Measurements from ENCODE around the gene RNASE8.

Gene RNASE8

GRCh38 chr14:21069388-21070082, 11.9 kb downstream of the RNASE8 start:
- intact Hi-C loops (cut with micrococcal nuclease), result no loop called here
- H3K9me3 Mint-ChIP-seq, result no peaks in the 10 kb centered on the region
- H3K4me1 Mint-ChIP-seq (ENCODE audit: low read depth), result peaks cover 48% of the 10 kb centered on the region
- peak overlapping the region; percentile 93 for H3K27ac Mint-ChIP-seq
- peaks cover 28% of the 10 kb centered on the region for H3K27me3 Mint-ChIP-seq
- peak overlapping the region; percentile 86 for H3K4me3 Mint-ChIP-seq
- peaks cover 57% of the 10 kb centered on the region for H3K36me3 Mint-ChIP-seq (ENCODE audit: low read depth)

- H3K27ac Mint-ChIP-seq, result peak within 1 kb of the TSS; percentile 93
- H3K4me1 Mint-ChIP-seq (ENCODE audit: low read depth), result peaks cover 54% of the 10 kb centered on the region
- H3K9me3 Mint-ChIP-seq, result no peaks in the 10 kb centered on the region
- H3K4me3 Mint-ChIP-seq, result peak within 1 kb of the TSS; percentile 93
- peaks cover 23% of the 10 kb centered on the region for H3K27me3 Mint-ChIP-seq
- intact Hi-C loops (cut with micrococcal nuclease), result no loop called here
- H3K36me3 Mint-ChIP-seq (ENCODE audit: low read depth), result peaks cover 63% of the 10 kb centered on the region
Observed at GRCh38 chr14:21070083-21070609, 12.5 kb downstream of the RNASE8 start, which contains the start of gene ARHGEF40. Gene ARHGEF40 (plus strand): TSS chr14:21070304. CDS start chr14:21070397, 93 bp downstream.

GRCh38 chr14:21070610-21071224, 13.1 kb downstream of the RNASE8 start:
- H3K27ac Mint-ChIP-seq, result peak overlapping the region; percentile 93
- H3K4me1 Mint-ChIP-seq (ENCODE audit: low read depth), result peaks cover 59% of the 10 kb centered on the region
- no peaks in the 10 kb centered on the region for H3K9me3 Mint-ChIP-seq
- H3K4me3 Mint-ChIP-seq, result peak overlapping the region; percentile 93
- peaks cover 18% of the 10 kb centered on the region for H3K27me3 Mint-ChIP-seq
- intact Hi-C loops (cut with micrococcal nuclease), result loop anchor here (1.0 kb wide), 2 partner anchors 17 to 34 kb away; no protein-coding TSS in a partner anchor
- peaks cover 69% of the 10 kb centered on the region for H3K36me3 Mint-ChIP-seq (ENCODE audit: low read depth)

- Mint-ChIP-seq H3K4me3 (peak overlapping the region; percentile 93), H3K27me3 (peaks cover 12% of the 10 kb centered on the region), H3K36me3 (ENCODE audit: low read depth) (peaks cover 69% of the 10 kb centered on the region), H3K4me1 (ENCODE audit: low read depth) (peaks cover 67% of the 10 kb centered on the region), H3K9me3 (no peaks in the 10 kb centered on the region), H3K27ac (peak overlapping the region; percentile 93)
- intact Hi-C loops (cut with micrococcal nuclease), result loop anchor here (1.0 kb wide), 2 partner anchors 16 to 33 kb away; no protein-coding TSS in a partner anchor
Observed at GRCh38 chr14:21071225-21072030, 13.8 kb downstream of the RNASE8 start.

- Mint-ChIP-seq H3K27me3 (peaks cover 11% of the 10 kb centered on the region), H3K9me3 (no peaks in the 10 kb centered on the region), H3K4me1 (ENCODE audit: low read depth) (peaks cover 71% of the 10 kb centered on the region), H3K27ac (peak overlapping the region; percentile 93), H3K4me3 (peak overlapping the region; percentile 93), H3K36me3 (ENCODE audit: low read depth) (peaks cover 72% of the 10 kb centered on the region)
- intact Hi-C loops (cut with micrococcal nuclease), result no loop called here
Observed at GRCh38 chr14:21072031-21072473, 14.4 kb downstream of the RNASE8 start.

- peaks cover 11% of the 10 kb centered on the region for H3K27me3 Mint-ChIP-seq
Observed at GRCh38 chr14:21072781-21073339, 15.2 kb downstream of the RNASE8 start.

GRCh38 chr14:21073921-21074320, 16.3 kb downstream of the RNASE8 start:
- peaks cover 70% of the 10 kb centered on the region for H3K4me1 Mint-ChIP-seq (ENCODE audit: low read depth)
- H3K36me3 Mint-ChIP-seq (ENCODE audit: low read depth), result peaks cover 91% of the 10 kb centered on the region
- intact Hi-C loops (cut with micrococcal nuclease), result no loop called here
- peak overlapping the region; percentile 93 for H3K27ac Mint-ChIP-seq
- no peak overlapping the region for H3K4me3 Mint-ChIP-seq
- H3K27me3 Mint-ChIP-seq, result peaks cover 6% of the 10 kb centered on the region
- no peaks in the 10 kb centered on the region for H3K9me3 Mint-ChIP-seq

More at GRCh38 chr14:21072781-21073339, 15.2 kb downstream of the RNASE8 start:
- intact Hi-C loops (cut with micrococcal nuclease), result no loop called here
- no peaks in the 10 kb centered on the region for H3K9me3 Mint-ChIP-seq
- H3K36me3 Mint-ChIP-seq (ENCODE audit: low read depth), result peaks cover 80% of the 10 kb centered on the region
- peak overlapping the region; percentile 93 for H3K27ac Mint-ChIP-seq
- peaks cover 76% of the 10 kb centered on the region for H3K4me1 Mint-ChIP-seq (ENCODE audit: low read depth)
- peak overlapping the region; percentile 93 for H3K4me3 Mint-ChIP-seq

GRCh38 chr14:21074398-21075272, 17.0 kb downstream of the RNASE8 start:
- peaks cover 63% of the 10 kb centered on the region for H3K4me1 Mint-ChIP-seq (ENCODE audit: low read depth)
- H3K9me3 Mint-ChIP-seq, result no peaks in the 10 kb centered on the region
- H3K27me3 Mint-ChIP-seq, result no peaks in the 10 kb centered on the region
- peaks cover 93% of the 10 kb centered on the region for H3K36me3 Mint-ChIP-seq (ENCODE audit: low read depth)
- intact Hi-C loops (cut with micrococcal nuclease), result no loop called here
- peak overlapping the region; percentile 37 for H3K27ac Mint-ChIP-seq
- H3K4me3 Mint-ChIP-seq, result no peak overlapping the region

- peaks cover 58% of the 10 kb centered on the region for H3K4me1 Mint-ChIP-seq (ENCODE audit: low read depth)
Observed at GRCh38 chr14:21075719-21076437, 18.3 kb downstream of the RNASE8 start.

GRCh38 chr14:21077672-21078071, 20.1 kb downstream of the RNASE8 start:
- intact Hi-C loops (cut with micrococcal nuclease), result no loop called here
- Mint-ChIP-seq H3K9me3 (no peaks in the 10 kb centered on the region), H3K27me3 (no peaks in the 10 kb centered on the region), H3K4me1 (ENCODE audit: low read depth) (peaks cover 48% of the 10 kb centered on the region), H3K4me3 (no peak overlapping the region), H3K36me3 (ENCODE audit: low read depth) (peaks cover 100% of the 10 kb centered on the region), H3K27ac (no peak overlapping the region)

More at GRCh38 chr14:21075719-21076437, 18.3 kb downstream of the RNASE8 start:
- Mint-ChIP-seq H3K4me3 (no peak overlapping the region), H3K27me3 (no peaks in the 10 kb centered on the region), H3K36me3 (ENCODE audit: low read depth) (peaks cover 93% of the 10 kb centered on the region), H3K9me3 (no peaks in the 10 kb centered on the region), H3K27ac (peak overlapping the region; percentile 18)
- intact Hi-C loops (cut with micrococcal nuclease), result no loop called here

- H3K36me3 Mint-ChIP-seq (ENCODE audit: low read depth), result peaks cover 100% of the 10 kb centered on the region
- H3K9me3 Mint-ChIP-seq, result no peaks in the 10 kb centered on the region
- peaks cover 47% of the 10 kb centered on the region for H3K4me1 Mint-ChIP-seq (ENCODE audit: low read depth)
- no peak overlapping the region for H3K27ac Mint-ChIP-seq
- no peaks in the 10 kb centered on the region for H3K27me3 Mint-ChIP-seq
- no peak overlapping the region for H3K4me3 Mint-ChIP-seq
- intact Hi-C loops (cut with micrococcal nuclease), result no loop called here
Observed at GRCh38 chr14:21078287-21078686, 20.7 kb downstream of the RNASE8 start.

- H3K27me3 Mint-ChIP-seq, result no peaks in the 10 kb centered on the region
- H3K4me3 Mint-ChIP-seq, result no peak overlapping the region
- intact Hi-C loops (cut with micrococcal nuclease), result no loop called here
- H3K4me1 Mint-ChIP-seq (ENCODE audit: low read depth), result peaks cover 45% of the 10 kb centered on the region
- no peaks in the 10 kb centered on the region for H3K9me3 Mint-ChIP-seq
- H3K36me3 Mint-ChIP-seq (ENCODE audit: low read depth), result peaks cover 100% of the 10 kb centered on the region
- no peak overlapping the region for H3K27ac Mint-ChIP-seq
Observed at GRCh38 chr14:21078726-21079125, 21.1 kb downstream of the RNASE8 start.
